ENCODE measurements around the gene CMTM4. TPM values are rescaled to one million over a fixed set of nuclear protein-coding genes. Genes with fewer than 3 reads are reported as not detected.

Gene CMTM4
- total RNA-seq, 1 donor = 13.3 TPM

GRCh38 chr16:66698046-66698445 lies 1.5 kb upstream of the CMTM4 start:
- no peak for TF ChIP-seq CTCF (IDR thresholded peaks at IDR 0.05; ENCODE audit: insufficient read depth, low read length)
- H3K4me3 ChIP-seq (ENCODE audit: low read depth, low read length) = no peak overlapping the region
- DNase-seq (ENCODE audit: low read depth) = no peak

- DNase-seq (ENCODE audit: low read depth) = no peak
Measured at GRCh38 chr16:66695935-66696668, 441 bp downstream of the CMTM4 start.

GRCh38 chr16:66695471-66695934 lies 1.0 kb downstream of the CMTM4 start:
- H3K4me3 ChIP-seq (ENCODE audit: low read depth, low read length) = peak overlapping the region; percentile 72
- no peak for DNase-seq (ENCODE audit: low read depth)
- no peak for TF ChIP-seq CTCF (IDR thresholded peaks at IDR 0.05; ENCODE audit: insufficient read depth, low read length)

More at GRCh38 chr16:66695935-66696668, 441 bp downstream of the CMTM4 start:
- no peak for TF ChIP-seq CTCF (IDR thresholded peaks at IDR 0.05; ENCODE audit: insufficient read depth, low read length)
- H3K4me3 ChIP-seq (ENCODE audit: low read depth, low read length) = peak overlapping the region; percentile 72

GRCh38 chr16:66693149-66693548 lies 3.4 kb downstream of the CMTM4 start:
- no peak overlapping the region for H3K4me3 ChIP-seq (ENCODE audit: low read depth, low read length)
- no peak for DNase-seq (ENCODE audit: low read depth)
- TF ChIP-seq CTCF (IDR thresholded peaks at IDR 0.05; ENCODE audit: insufficient read depth, low read length) = no peak

GRCh38 chr16:66692341-66692740 lies 4.2 kb downstream of the CMTM4 start:
- no peak for TF ChIP-seq CTCF (IDR thresholded peaks at IDR 0.05; ENCODE audit: insufficient read depth, low read length)
- DNase-seq (ENCODE audit: low read depth) = no peak

GRCh38 chr16:66691234-66691633 lies 5.3 kb downstream of the CMTM4 start:
- no peak for DNase-seq (ENCODE audit: low read depth)
- no peak overlapping the region for H3K4me3 ChIP-seq (ENCODE audit: low read depth, low read length)
- TF ChIP-seq CTCF (IDR thresholded peaks at IDR 0.05; ENCODE audit: insufficient read depth, low read length) = no peak

More at GRCh38 chr16:66692341-66692740, 4.2 kb downstream of the CMTM4 start:
- H3K4me3 ChIP-seq (ENCODE audit: low read depth, low read length) = no peak overlapping the region
